Tibial artery (tissue), 4 donors: ENCODE data around the gene PEMT.
"Not testable (repeated sequence)": the region's sequence is repeated elsewhere in the genome, so short reads cannot be mapped to it uniquely, and the experiment has no call there.

ENCODE experiments used
- DNase-seq, 2 donors: peaks; one replicate each; pipeline ENCODE4 v3.0.0-alpha.2; 2019
- H3K27ac ChIP-seq, 2 donors: fragments of 200-600 bp; sonication (generic) in 1 of 2; 1 replicate in 1 of 2; 2 replicates in 1 of 2; pipeline ENCODE4 v1.5.1; 2018 to 2019; ENCODE audit warnings: mild to moderate bottlenecking in 1 of 2
- H3K27me3 ChIP-seq, 2 donors: fragments of 200-600 bp; sonication (generic) in 1 of 2; one replicate each; pipeline versions ENCODE4 v1.5.1 to v1.6.0; 2016 to 2019
- H3K36me3 ChIP-seq, 3 donors: fragments of 200-600 bp; sonication (generic) in 2 of 3; one replicate each; pipeline ENCODE4 v1.5.1; 2016 to 2019; ENCODE audit warnings: mild to moderate bottlenecking in 2 of 3
- H3K4me1 ChIP-seq, 4 donors: fragments of 200-600 bp; sonication (generic) in 2 of 4; 1 replicate in 3 of 4; 2 replicates in 1 of 4; pipeline ENCODE4 v1.5.1; 2016 to 2019
- H3K4me3 ChIP-seq, 2 donors: fragments of 200-600 bp; sonication (generic) in 1 of 2; 1 replicate in 1 of 2; 2 replicates in 1 of 2; pipeline ENCODE4 v1.5.1; 2018 to 2019; ENCODE audit warnings: mild to moderate bottlenecking in 2 of 2
- H3K9me3 ChIP-seq, 3 donors: fragments of 200-600 bp; sonication (generic) in 1 of 3; one replicate each; pipeline ENCODE4 v1.5.1; 2016 to 2019
- intact Hi-C: fragments of 100-400 bp; cut with DNase I; formaldehyde crosslinking; loops from one replicate; pipeline ENCODE4 v1.15.0; 2023; ENCODE audit warnings: low total_unique reads
- TF ChIP-seq, protein P1 (sequence below), 2 experiments: fragments of 200-600 bp in 1 of 2; fragments of 450-650 bp in 1 of 2; IDR thresholded peaks; one replicate each; pipeline ENCODE4 v1.5.1; 2017 to 2019; ENCODE audit warnings: antibody characterized with exemption in 2 of 2, mild to moderate bottlenecking in 1 of 2, moderate library complexity in 1 of 2

PEMT gene

DNA sequence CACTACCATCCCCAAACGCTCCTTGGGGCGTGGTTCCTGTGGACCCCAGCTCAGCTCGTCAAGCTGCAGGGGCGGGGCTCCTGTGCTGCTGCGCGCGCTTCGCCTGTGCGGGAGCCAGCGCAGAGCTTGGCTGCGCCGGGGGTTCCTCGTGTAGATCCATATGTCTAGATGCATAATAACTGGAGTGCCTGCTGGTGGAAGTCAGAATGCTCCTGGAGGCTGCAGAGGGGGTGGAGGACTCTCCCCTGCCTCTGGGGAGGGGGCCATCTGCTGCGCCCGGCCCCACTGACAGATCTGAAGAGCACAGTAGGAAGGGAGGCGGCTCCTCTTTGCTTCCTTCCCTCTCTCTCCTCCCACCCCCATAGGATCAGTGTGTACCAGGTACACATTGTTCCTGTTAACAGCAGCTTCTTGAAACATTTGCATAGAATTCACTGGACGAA lies 99.9 kb downstream of the PEMT start:
- no peaks in the 10 kb centered on the region for H3K9me3 ChIP-seq
- no peak overlapping the region for H3K27ac ChIP-seq
- TF ChIP-seq, protein P1, sequence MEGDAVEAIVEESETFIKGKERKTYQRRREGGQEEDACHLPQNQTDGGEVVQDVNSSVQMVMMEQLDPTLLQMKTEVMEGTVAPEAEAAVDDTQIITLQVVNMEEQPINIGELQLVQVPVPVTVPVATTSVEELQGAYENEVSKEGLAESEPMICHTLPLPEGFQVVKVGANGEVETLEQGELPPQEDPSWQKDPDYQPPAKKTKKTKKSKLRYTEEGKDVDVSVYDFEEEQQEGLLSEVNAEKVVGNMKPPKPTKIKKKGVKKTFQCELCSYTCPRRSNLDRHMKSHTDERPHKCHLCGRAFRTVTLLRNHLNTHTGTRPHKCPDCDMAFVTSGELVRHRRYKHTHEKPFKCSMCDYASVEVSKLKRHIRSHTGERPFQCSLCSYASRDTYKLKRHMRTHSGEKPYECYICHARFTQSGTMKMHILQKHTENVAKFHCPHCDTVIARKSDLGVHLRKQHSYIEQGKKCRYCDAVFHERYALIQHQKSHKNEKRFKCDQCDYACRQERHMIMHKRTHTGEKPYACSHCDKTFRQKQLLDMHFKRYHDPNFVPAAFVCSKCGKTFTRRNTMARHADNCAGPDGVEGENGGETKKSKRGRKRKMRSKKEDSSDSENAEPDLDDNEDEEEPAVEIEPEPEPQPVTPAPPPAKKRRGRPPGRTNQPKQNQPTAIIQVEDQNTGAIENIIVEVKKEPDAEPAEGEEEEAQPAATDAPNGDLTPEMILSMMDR (IDR thresholded peaks at IDR 0.05), result no peak
- H3K4me3 ChIP-seq, result no peak overlapping the region
- intact Hi-C loops, result no loop called here
- H3K4me1 ChIP-seq, result peaks cover 0 to 26% (median 15%) of the 10 kb centered on the region in 4 donors
- H3K36me3 ChIP-seq, result peaks cover 9 to 57% (median 24%) of the 10 kb centered on the region in 3 donors
- peak in 1 of 2 donors; percentile 55 for DNase-seq
- no peaks in the 10 kb centered on the region for H3K27me3 ChIP-seq

DNA sequence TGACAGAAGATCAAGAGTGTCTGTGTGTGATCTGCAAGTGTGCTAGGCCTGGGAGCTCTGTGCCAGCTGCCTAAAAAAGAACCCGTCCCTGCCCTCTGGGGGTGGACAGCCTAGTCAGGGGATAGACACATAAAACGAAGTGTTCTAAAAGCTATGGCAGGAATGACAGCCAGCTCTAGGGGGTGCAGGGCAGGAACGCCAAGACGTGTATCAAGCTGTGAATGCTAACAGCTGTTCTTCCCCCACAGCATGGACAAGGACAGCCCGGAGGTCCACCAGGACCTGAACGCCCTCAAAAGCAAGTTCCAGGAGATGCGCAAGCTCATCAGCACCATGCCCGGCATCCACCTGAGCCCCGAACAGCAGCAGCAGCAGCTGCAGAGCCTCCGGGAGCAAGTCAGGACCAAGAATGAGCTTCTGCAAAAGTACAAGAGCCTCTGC lies 100.5 kb downstream of the PEMT start:
- intact Hi-C loops, result no loop called here
- peak in 1 of 2 donors; percentile 19 for DNase-seq
- TF ChIP-seq, protein P1 (IDR thresholded peaks at IDR 0.05), result no peak
- Histone ChIP-seq H3K36me3 (peaks cover 9 to 62% (median 24%) of the 10 kb centered on the region in 3 donors), H3K4me3 (no peak overlapping the region), H3K9me3 (no peaks in the 10 kb centered on the region), H3K27ac (no peak overlapping the region), H3K27me3 (no peaks in the 10 kb centered on the region), H3K4me1 (peaks cover 0 to 22% (median 15%) of the 10 kb centered on the region in 4 donors)

DNA sequence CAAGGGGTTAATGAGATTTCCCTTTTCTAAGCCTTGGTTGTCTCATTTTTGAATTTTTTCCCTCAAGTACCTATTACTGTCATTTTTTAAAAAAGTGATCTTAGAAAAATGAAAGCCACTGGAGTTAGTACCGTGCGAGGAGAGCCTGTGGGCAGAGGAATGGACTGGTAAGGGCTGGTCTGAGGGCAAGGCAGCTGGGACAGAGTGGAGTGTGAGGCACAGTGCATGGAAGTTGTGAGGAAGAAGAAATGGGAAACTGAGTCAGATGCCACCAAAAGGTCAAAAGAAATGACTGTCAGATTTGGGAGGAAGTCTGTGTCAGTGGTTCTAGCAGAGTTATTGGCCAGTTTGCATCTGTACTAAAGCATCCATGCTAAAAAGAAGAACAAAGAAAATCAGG lies 103.5 kb downstream of the PEMT start:
- H3K4me3 ChIP-seq, result no peak overlapping the region
- intact Hi-C loops, result no loop called here
- no peak overlapping the region for H3K27ac ChIP-seq
- no peaks in the 10 kb centered on the region for H3K27me3 ChIP-seq
- peaks cover 9 to 70% (median 24%) of the 10 kb centered on the region in 3 donors for H3K36me3 ChIP-seq
- TF ChIP-seq, protein P1 (IDR thresholded peaks at IDR 0.05), result no peak
- no peaks in the 10 kb centered on the region for H3K4me1 ChIP-seq
- DNase-seq, result no peak
- H3K9me3 ChIP-seq, result no peaks in the 10 kb centered on the region

DNA sequence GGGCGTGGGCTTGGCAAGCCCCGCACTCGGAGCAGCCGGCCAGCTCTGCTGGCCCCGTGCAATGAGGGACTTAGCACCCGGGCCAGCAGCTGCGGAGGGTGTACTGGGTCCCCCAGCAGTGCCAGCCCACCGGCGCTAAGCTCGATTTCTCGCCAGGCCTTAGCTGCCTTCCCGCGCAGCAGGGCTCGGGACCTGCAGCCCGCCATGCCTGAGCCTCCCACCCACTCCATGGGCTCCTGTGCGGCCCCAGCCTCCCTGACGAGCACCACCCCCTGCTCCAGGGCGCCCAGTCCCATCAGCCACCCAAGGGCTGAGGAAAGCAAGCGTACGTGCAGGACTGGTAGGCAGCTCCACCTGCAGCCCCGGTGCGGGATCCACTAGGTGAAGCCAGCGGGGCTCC lies 105.1 kb downstream of the PEMT start:
- H3K4me3 ChIP-seq, DNase-seq, H3K27ac ChIP-seq, intact Hi-C loops, H3K9me3 ChIP-seq, H3K4me1 ChIP-seq, H3K27me3 ChIP-seq: not testable (repeated sequence)
- H3K36me3 ChIP-seq, result peaks cover 4 to 54% (median 13%) of the 10 kb centered on the region in 3 donors

DNA sequence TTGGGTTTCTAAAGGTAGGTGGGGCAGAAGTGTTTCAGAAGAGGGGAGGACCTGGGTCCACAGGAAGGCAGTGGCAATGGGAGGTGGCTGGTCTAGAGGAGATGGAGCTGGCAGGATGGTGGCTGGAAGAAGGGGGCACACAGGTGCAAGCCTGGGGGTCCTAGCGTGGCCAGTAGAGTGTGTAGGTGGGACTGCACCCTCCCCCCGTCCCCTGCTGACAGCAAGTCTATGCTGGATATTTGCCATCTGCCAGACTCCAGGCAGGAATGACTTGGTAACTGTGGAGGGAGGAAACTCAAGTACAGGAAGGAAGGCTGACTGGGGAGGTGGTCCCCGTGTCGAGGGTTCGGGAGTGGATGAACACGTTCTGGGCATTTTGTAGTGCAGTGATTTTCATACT lies 106.1 kb downstream of the PEMT start:
- TF ChIP-seq, protein P1 (IDR thresholded peaks at IDR 0.05), result no peak
- H3K9me3 ChIP-seq, result no peaks in the 10 kb centered on the region
- peaks cover 4 to 49% (median 7%) of the 10 kb centered on the region in 3 donors for H3K36me3 ChIP-seq
- intact Hi-C loops, result no loop called here
- H3K4me3 ChIP-seq, result no peak overlapping the region
- H3K27me3 ChIP-seq, result no peaks in the 10 kb centered on the region
- H3K27ac ChIP-seq, result no peak overlapping the region
- DNase-seq, result no peak
- peaks cover 0 to 4% (median 0%) of the 10 kb centered on the region in 4 donors for H3K4me1 ChIP-seq

DNA sequence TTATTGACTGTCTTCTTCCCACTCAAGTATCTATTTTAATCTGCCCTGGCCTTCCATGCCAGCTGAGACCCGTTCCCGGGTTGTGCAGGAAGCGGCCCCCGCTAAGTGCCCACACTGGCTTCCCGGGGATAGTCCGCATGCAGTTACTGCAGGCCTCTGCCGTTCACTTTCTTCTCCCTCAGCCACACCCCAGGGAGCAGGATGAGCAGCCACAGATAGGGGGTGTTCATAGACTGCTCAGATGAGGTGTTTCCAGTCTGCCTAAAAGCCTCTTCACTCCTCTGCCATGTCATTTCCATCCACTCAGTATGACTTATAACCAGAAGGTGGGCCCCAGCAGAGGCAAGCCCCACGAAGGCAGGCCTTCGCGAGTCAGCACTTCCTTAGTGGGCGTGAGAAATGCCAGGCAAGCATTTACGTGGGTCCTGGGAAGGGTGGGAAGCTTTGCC lies 107.0 kb downstream of the PEMT start:
- Histone ChIP-seq H3K4me3 (no peak overlapping the region), H3K36me3 (peaks cover 4 to 42% (median 13%) of the 10 kb centered on the region in 3 donors), H3K9me3 (no peaks in the 10 kb centered on the region), H3K27ac (no peak overlapping the region), H3K27me3 (no peaks in the 10 kb centered on the region), H3K4me1 (peaks cover 0 to 4% (median 0%) of the 10 kb centered on the region in 4 donors)
- DNase-seq, result no peak
- intact Hi-C loops, result no loop called here
- TF ChIP-seq, protein P1 (IDR thresholded peaks at IDR 0.05), result no peak
